HG02610 (cell line): ENCODE data around the gene CA12.
"Not testable (repeated sequence)": the region's sequence is repeated elsewhere in the genome, so short reads cannot be mapped to it uniquely, and the experiment has no call there.

Experiments
- ATAC-seq: cut with Tn5 transposase; IDR thresholded peaks from one replicate; pipeline ENCODE4 v1.9.1; 2021; ENCODE audit warnings: mild to moderate bottlenecking, moderate library complexity; ENCODE audit not compliant: unreplicated experiment

CA12 gene

GRCh38 chr15:63360170-63360569 lies 21.5 kb downstream of the CA12 start:
- no peak for ATAC-seq

- ATAC-seq, result no peak
These were observed 23.2 kb downstream of the CA12 start for GRCh38 chr15:63358241-63359029.

DNA sequence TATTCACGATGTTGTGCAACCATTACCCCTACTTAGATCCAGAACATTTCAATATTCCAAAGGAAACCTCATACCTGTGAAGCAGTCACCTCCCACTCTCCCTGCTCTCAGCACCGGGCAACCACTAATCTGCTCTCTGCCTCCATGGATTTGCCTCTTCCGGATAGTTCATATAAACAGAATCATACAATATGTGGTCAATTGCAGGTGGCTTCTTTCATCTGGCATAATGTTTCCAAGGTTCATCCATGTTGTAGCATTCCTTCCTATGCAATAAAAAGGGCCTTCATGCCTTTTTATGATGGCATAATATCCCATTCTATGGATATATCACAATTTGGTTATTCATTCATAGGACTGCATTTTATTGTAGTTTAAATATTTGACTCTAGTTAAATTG lies 23.9 kb downstream of the CA12 start:
- ATAC-seq, result no peak

- no peak for ATAC-seq
These were observed 24.6 kb downstream of the CA12 start for GRCh38 chr15:63357061-63357460.

- no peak for ATAC-seq
These were observed 26.6 kb downstream of the CA12 start for GRCh38 chr15:63354821-63355650.

GRCh38 chr15:63353887-63354286 lies 27.8 kb downstream of the CA12 start:
- ATAC-seq, result no peak

DNA sequence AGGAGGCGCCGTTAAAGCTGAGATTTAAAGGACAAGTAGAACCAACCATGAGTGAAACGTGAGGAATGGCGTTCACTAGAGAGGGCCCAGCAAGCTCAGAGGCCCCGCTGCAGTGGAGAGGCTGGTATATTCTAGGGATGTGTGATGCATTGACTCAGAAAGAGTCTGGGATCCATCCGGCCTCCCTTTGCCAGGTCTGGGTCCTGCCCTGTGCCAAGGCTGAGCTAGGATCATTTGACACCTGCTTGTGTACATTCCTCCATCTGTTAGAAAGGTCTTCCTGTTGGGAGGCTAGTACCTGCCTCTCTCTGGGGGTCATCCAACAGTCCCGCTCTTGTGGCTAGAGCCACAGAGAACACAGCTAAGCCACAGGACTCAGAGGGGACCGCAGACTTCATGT lies 28.4 kb downstream of the CA12 start:
- no peak for ATAC-seq

DNA sequence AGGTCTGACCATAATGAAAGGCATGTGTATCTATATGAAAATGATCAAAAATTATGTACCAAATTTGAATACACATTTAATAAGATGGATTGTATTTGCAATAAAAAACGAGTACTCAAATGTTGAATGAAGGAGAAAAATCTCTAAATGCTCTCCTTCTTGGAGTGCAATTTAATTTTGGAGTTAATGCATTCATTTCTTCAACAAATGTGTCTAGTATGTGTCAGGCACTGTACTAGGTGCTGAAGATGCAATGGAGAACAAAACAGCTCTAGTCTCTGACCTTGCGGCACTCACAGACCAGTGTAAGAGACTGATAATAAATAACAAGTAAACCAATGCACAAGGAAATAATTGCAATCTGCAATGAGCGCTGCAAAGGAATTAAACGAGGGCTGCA lies 28.8 kb downstream of the CA12 start:
- ATAC-seq, result no peak

GRCh38 chr15:63351170-63351569 lies 30.5 kb downstream of the CA12 start:
- ATAC-seq, result no peak

GRCh38 chr15:63350178-63350621 lies 31.4 kb downstream of the CA12 start:
- ATAC-seq, result no peak

GRCh38 chr15:63349621-63350020 lies 32.0 kb downstream of the CA12 start:
- no peak for ATAC-seq

DNA sequence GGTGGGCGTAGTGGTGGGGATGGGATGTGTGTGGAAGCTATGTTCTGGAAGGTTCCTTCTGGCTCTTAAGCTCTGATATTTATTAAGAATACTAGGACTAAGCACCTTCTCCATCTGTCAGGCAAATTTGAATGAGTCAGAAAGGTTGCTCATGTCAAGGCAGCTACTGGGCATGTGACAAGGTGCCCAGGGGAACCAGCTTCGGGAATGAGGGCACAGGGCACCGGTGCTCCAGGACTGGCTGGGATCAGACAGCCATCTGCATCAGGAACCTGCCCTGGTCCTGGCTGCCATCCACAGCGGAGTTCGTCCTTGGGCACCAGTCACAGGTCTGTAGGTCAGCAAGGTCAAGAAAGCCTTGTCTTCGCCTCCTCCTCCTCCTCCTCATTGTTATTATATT lies 32.5 kb downstream of the CA12 start:
- ATAC-seq, result no peak

- no peak for ATAC-seq
These were observed 33.3 kb downstream of the CA12 start for GRCh38 chr15:63348392-63348791.

DNA sequence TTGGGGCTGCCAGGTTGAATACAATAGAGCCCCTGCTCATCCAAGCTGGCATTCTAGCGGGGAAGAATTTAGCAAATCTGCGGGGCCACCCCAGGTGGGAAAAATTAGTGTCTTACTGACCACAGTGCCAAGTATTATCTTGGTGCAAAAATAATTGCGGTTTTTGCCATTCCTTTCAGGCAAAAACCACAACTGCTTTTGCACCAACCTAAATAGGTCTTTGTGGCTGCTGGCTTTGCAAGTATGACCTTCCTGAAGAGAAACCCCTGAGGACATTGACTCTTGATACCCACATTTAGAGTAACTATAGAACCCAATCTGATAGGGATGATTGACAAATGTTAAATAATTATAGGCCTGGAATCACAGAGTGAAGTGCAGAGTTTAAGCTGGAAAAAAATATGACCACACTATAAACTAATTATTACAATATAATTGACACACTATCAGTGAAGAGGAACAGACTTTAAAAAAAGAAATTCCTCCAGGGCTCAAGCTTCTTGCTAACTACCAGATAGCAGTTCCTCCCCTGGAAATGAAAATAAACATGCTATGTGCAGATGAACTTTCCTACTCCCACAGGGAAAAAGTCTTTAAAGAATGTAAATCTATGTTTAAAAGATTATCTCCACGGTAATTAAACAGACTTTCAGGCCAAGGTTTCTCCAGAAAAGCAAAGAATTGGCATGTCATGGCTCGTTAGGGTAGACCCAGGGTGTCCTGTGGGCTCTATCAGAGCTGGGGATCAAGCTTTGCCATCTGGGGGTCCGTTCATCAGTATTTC lies 34.4 kb downstream of the CA12 start:
- ATAC-seq, result no peak

DNA sequence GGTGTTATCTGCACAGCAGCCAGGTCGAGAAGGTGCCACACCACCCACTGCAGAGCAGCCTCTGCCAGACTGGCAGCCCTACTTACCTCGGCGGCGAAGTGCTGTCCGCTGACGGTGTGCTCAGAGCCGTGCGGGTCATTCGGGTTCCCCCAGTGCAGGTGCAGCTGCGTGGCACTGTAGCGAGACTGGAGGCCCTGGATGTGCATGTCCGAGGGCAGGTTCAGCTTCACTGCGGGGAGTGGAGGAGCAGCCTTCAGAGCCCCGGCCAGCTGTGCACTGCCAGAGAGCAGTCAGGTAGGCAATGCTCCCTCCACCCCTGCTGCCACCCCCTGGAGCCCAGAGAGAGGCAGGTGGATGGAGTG lies 36.3 kb downstream of the CA12 start:
- ATAC-seq, result no peak

- no peak for ATAC-seq
These were observed 36.8 kb downstream of the CA12 start for GRCh38 chr15:63344731-63345390.

DNA sequence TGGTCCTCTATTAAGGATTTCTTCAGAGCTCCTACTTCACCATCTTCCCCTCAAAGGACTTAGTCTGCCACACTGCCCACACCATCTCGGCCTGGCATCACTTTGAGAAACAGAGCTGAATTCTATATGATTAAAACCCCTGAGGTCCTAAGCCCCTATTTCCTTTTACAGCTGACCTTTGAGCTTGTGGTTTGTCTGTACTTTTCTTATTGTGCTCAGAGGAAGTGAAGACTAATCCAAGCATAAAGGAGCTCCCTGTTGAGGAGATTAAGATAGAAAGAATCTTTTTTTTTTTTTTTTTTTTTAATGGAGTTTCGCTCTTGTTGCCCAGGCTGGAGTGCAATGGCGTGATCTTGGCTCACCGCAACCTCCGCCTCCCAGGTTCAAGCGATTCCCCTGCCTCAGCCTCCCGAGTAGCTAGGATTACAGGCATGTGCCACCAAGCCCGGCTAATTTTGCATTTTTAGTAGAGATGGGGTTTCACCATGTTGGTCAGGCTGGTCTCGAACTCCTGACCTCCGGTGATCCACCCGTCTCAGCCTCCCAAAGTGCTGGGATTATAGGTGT lies 38.6 kb downstream of the CA12 start:
- not testable (repeated sequence) for ATAC-seq

DNA sequence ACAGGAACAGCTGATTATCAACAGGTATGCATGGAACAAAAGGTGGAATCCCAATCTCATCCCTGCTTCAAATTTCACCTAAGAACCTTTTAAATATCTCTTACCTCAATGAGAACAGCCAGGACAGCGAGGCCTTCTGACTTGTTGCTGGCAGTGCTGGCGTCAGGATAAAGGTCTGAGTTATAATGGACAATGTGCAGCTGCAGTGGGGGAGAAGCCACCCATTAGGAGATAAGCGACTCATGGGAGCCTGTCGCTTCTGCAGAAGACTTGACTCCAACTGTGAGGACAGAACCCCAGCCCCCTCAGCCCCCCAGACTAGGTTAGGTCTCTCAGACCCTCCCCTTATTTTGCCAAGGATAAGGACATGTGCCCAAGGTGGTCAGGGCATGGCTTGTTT lies 39.7 kb downstream of the CA12 start:
- ATAC-seq, result no peak

- ATAC-seq, result no peak
These were observed 40.8 kb downstream of the CA12 start for GRCh38 chr15:63340878-63341277.

- no peak for ATAC-seq
These were observed 41.3 kb downstream of the CA12 start for GRCh38 chr15:63340353-63340752.

DNA sequence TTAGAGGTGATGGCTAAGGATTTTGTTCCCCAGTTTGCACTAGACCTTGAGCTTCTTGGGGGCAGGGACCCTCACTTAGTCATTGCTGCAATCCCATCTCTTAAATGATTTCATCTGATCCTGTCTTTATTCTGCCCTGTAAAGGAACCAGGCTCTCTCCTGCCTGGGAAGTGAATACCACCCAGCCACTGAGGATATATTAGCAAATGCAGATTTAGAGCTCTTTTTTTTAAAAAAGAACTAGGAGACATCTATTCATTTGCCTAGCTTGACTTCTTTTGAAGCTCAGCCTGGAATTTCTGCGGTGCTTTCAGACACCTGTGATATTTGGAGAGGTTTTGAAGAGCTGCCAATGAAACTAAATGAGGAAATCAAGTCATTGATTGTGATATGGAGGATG lies 41.8 kb downstream of the CA12 start:
- no peak for ATAC-seq
